ENCODE measurements around the gene RFTN1.

RFTN1 gene

DNA sequence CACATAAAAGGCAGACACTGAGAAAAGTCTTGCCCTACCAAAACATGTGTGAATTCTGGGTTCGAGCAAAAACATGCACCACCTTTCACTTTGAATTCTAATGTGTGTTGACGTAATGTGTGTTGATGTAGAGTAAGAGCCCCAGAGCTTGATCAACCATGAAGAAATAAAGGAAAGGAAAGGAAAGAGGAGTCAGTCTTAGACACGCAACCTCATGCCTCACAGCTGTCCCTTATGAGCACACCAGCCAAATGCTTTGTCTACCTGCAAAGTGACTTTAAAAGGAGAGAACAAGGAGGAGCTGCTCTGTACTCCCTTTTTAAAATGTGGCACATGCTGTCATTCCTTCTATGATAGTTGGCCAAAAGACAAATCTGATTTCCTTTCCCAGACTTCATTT, 80.8 kb downstream of the RFTN1 start (continued):
- TF ChIP-seq, protein P1, sequence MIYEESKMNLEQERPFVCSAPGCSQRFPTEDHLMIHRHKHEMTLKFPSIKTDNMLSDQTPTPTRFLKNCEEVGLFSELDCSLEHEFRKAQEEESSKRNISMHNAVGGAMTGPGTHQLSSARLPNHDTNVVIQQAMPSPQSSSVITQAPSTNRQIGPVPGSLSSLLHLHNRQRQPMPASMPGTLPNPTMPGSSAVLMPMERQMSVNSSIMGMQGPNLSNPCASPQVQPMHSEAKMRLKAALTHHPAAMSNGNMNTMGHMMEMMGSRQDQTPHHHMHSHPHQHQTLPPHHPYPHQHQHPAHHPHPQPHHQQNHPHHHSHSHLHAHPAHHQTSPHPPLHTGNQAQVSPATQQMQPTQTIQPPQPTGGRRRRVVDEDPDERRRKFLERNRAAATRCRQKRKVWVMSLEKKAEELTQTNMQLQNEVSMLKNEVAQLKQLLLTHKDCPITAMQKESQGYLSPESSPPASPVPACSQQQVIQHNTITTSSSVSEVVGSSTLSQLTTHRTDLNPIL (CRISPR knock-in tag; IDR thresholded peaks at IDR 0.05; ENCODE audit: low read depth), result no peak
- TF ChIP-seq RARB (CRISPR knock-in tag; IDR thresholded peaks at IDR 0.05), result no peak
- TF ChIP-seq CSDC2 (CRISPR knock-in tag; IDR thresholded peaks at IDR 0.05), result no peak
- TF ChIP-seq ZC3H10 (CRISPR knock-in tag; IDR thresholded peaks at IDR 0.05), result no peak
- no peak for TF ChIP-seq ZNF70 (CRISPR knock-in tag; IDR thresholded peaks at IDR 0.05)

- no peak for ATAC-seq
- TF ChIP-seq ZC3H10 (CRISPR knock-in tag; IDR thresholded peaks at IDR 0.05), result no peak
- TF ChIP-seq GLIS3 (CRISPR knock-in tag; IDR thresholded peaks at IDR 0.05), result no peak
- TF ChIP-seq TOX (CRISPR knock-in tag; IDR thresholded peaks at IDR 0.05; ENCODE audit: borderline replicate concordance), result no peak
- TF ChIP-seq, protein P2, sequence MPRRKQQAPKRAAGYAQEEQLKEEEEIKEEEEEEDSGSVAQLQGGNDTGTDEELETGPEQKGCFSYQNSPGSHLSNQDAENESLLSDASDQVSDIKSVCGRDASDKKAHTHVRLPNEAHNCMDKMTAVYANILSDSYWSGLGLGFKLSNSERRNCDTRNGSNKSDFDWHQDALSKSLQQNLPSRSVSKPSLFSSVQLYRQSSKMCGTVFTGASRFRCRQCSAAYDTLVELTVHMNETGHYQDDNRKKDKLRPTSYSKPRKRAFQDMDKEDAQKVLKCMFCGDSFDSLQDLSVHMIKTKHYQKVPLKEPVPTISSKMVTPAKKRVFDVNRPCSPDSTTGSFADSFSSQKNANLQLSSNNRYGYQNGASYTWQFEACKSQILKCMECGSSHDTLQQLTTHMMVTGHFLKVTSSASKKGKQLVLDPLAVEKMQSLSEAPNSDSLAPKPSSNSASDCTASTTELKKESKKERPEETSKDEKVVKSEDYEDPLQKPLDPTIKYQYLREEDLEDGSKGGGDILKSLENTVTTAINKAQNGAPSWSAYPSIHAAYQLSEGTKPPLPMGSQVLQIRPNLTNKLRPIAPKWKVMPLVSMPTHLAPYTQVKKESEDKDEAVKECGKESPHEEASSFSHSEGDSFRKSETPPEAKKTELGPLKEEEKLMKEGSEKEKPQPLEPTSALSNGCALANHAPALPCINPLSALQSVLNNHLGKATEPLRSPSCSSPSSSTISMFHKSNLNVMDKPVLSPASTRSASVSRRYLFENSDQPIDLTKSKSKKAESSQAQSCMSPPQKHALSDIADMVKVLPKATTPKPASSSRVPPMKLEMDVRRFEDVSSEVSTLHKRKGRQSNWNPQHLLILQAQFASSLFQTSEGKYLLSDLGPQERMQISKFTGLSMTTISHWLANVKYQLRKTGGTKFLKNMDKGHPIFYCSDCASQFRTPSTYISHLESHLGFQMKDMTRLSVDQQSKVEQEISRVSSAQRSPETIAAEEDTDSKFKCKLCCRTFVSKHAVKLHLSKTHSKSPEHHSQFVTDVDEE (CRISPR knock-in tag; IDR thresholded peaks at IDR 0.05), result no peak
- no peak for TF ChIP-seq ZNF565 (CRISPR knock-in tag; conservative IDR thresholded peaks at IDR 0.05; ENCODE audit: low read depth)
- TF ChIP-seq, protein P3, sequence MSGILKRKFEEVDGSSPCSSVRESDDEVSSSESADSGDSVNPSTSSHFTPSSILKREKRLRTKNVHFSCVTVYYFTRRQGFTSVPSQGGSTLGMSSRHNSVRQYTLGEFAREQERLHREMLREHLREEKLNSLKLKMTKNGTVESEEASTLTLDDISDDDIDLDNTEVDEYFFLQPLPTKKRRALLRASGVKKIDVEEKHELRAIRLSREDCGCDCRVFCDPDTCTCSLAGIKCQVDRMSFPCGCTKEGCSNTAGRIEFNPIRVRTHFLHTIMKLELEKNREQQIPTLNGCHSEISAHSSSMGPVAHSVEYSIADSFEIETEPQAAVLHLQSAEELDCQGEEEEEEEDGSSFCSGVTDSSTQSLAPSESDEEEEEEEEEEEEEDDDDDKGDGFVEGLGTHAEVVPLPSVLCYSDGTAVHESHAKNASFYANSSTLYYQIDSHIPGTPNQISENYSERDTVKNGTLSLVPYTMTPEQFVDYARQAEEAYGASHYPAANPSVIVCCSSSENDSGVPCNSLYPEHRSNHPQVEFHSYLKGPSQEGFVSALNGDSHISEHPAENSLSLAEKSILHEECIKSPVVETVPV (CRISPR knock-in tag; IDR thresholded peaks at IDR 0.05), result no peak
- no peak for TF ChIP-seq OSR1 (CRISPR knock-in tag; IDR thresholded peaks at IDR 0.05)
These were observed 82.5 kb downstream of the RFTN1 start for GRCh38 chr3:16430717-16431630.

GRCh38 chr3:16429086-16429485, 84.4 kb downstream of the RFTN1 start:
- TF ChIP-seq ZFP3 (CRISPR knock-in tag; IDR thresholded peaks at IDR 0.05) (no peak), RARB (CRISPR knock-in tag; IDR thresholded peaks at IDR 0.05) (no peak), ZFP30 (CRISPR knock-in tag; IDR thresholded peaks at IDR 0.05) (no peak), ZNF70 (CRISPR knock-in tag; IDR thresholded peaks at IDR 0.05) (no peak), ISL1 (CRISPR knock-in tag; IDR thresholded peaks at IDR 0.05) (peak; percentile 78), ZNF8 (CRISPR knock-in tag; IDR thresholded peaks at IDR 0.05) (no peak), BACH2 (CRISPR knock-in tag; IDR thresholded peaks at IDR 0.05; ENCODE audit: borderline replicate concordance) (no peak), ZC3H10 (CRISPR knock-in tag; IDR thresholded peaks at IDR 0.05) (0 out of 2 replicates have a peak, but pooled peaks have one; percentile 46), POU6F1 (CRISPR knock-in tag; IDR thresholded peaks at IDR 0.05; ENCODE audit: borderline replicate concordance, low read depth) (no peak), OSR1 (CRISPR knock-in tag; IDR thresholded peaks at IDR 0.05) (no peak), ESRRG (CRISPR knock-in tag; IDR thresholded peaks at IDR 0.05) (no peak), ARNTL (CRISPR knock-in tag; IDR thresholded peaks at IDR 0.05; ENCODE audit: borderline replicate concordance, low read depth) (no peak)
- TF ChIP-seq, protein P4, sequence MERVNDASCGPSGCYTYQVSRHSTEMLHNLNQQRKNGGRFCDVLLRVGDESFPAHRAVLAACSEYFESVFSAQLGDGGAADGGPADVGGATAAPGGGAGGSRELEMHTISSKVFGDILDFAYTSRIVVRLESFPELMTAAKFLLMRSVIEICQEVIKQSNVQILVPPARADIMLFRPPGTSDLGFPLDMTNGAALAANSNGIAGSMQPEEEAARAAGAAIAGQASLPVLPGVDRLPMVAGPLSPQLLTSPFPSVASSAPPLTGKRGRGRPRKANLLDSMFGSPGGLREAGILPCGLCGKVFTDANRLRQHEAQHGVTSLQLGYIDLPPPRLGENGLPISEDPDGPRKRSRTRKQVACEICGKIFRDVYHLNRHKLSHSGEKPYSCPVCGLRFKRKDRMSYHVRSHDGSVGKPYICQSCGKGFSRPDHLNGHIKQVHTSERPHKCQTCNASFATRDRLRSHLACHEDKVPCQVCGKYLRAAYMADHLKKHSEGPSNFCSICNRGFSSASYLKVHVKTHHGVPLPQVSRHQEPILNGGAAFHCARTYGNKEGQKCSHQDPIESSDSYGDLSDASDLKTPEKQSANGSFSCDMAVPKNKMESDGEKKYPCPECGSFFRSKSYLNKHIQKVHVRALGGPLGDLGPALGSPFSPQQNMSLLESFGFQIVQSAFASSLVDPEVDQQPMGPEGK (CRISPR knock-in tag; IDR thresholded peaks at IDR 0.05; ENCODE audit: borderline replicate concordance), result no peak
- TF ChIP-seq, protein P3 (CRISPR knock-in tag; IDR thresholded peaks at IDR 0.05), result no peak
- TF ChIP-seq, protein P1 (CRISPR knock-in tag; IDR thresholded peaks at IDR 0.05; ENCODE audit: low read depth), result peak; percentile 47; the same call in 1 of the 2 replicates
- TF ChIP-seq, protein P2 (CRISPR knock-in tag; IDR thresholded peaks at IDR 0.05), result no peak
- ATAC-seq, result peak; percentile 71
